ENCODE results near the gene KIAA1671.

Gene KIAA1671

DNA sequence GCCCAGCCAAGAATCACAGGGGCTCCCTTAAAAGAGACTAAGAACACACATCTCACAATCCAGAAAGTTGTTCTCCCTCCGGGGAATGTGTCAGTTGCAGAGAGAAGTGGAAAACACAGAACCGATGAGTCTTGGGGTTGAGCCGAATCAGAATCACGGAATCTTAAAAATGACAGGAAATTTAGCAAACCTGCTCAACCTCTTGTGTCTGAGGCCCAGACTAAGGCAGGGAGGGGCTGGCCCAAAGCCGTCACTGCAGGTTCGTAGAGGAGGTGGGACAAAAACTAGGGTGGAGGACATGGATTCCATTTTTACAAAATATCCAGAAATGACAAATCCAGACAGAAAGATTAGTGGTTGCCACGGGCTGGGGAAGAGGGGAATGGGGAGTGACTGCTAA lies 63.8 kb downstream of the KIAA1671 start:
- no peak for DNase-seq

DNA sequence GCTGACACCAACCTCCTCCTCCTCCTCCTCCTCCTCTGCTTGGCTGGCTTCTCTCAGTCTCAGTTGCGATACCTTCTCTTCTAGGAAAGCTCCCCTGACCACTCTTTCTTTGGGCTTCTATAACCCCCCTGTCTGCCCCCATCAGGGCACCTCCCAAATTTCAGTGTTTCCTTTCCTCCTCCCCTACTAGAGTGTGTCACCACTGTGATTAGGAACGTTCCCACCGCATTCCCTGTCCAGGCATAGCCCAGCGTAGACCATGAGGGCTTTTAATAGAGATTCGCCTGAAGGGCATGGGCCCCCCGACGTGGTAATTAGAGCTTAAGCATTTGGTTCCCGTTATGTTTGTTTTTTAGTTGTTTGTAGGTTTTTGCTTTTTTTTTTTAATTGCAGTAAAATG lies 65.5 kb downstream of the KIAA1671 start:
- no peak for DNase-seq

GRCh38 chr22:25019427-25020184 lies 67.1 kb downstream of the KIAA1671 start:
- no peak for DNase-seq

- no peak for DNase-seq
Observed at GRCh38 chr22:25021409-25021808, 68.9 kb downstream of the KIAA1671 start.

DNA sequence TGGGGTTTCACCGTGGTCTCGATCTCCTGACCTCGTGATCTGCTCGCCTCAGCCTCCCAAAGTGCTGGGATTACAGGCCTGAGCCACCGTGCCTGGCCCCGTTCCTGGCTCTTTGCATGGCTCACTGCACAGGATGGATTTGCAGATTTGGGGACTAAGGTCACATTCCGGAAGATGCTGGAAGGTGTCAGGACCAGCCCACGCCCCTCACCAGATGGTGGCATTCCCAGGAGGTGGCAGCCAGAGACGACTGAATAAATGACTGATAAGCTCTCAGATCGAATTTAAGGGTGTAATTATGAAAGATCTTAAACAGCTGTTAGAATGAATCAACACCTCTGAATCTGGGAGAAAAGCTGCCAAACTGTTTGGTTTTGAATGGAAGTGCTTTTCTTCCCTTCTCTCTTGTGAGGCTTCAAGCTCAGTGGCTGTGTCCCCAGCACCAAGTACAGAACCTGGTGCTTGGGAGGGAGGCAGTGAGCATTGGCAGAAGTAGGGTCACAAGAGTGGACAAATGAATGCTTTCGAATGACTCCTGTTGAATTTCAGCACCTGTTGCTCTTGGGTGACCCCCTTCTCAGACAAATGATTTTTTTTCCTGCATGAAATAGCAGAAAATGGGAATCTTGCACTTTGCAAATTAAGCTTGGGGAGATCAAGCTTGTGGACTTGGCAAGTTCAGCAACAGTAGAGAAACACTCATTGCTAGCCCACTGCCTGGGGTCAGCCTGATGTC lies 69.6 kb downstream of the KIAA1671 start:
- DNase-seq: no peak

DNA sequence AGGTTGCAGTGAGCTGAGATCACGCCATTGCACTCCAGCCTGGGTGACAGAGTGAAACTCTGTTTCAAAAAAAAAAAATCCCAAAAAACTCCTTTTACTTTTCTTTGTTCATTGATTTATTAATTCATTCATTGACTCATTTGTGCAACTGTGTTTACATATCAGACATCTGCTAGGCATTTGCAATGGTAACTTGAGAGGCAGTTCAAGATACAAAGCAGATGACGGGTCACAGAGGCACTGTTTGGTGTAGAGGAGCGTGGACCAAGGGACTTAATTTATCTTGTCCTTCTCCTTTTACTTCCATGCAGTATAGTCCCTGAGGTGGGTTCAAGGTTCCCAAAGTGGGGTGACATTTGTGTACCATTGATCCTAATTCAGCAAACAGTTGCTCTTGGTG lies 71.4 kb downstream of the KIAA1671 start:
- DNase-seq: no peak

DNA sequence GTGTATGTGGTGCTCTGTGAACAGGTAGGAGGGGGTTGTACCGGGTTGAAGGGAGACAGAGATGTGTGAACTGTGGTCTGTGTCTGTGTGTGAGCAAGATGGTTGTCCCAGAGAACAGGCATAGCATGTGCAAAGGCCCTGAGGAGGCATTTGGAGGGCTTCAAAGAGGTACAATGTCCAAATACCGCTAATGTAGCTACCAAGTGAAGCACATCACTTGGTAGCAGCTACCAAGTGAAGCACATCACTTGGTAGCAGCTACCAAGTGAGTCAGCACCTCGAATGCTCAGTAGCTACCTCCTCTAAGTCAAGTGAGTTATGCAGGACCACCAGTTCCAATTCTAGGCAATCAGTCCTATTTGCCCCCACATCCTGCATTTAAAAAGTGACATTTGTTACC lies 72.4 kb downstream of the KIAA1671 start:
- DNase-seq: no peak

DNA sequence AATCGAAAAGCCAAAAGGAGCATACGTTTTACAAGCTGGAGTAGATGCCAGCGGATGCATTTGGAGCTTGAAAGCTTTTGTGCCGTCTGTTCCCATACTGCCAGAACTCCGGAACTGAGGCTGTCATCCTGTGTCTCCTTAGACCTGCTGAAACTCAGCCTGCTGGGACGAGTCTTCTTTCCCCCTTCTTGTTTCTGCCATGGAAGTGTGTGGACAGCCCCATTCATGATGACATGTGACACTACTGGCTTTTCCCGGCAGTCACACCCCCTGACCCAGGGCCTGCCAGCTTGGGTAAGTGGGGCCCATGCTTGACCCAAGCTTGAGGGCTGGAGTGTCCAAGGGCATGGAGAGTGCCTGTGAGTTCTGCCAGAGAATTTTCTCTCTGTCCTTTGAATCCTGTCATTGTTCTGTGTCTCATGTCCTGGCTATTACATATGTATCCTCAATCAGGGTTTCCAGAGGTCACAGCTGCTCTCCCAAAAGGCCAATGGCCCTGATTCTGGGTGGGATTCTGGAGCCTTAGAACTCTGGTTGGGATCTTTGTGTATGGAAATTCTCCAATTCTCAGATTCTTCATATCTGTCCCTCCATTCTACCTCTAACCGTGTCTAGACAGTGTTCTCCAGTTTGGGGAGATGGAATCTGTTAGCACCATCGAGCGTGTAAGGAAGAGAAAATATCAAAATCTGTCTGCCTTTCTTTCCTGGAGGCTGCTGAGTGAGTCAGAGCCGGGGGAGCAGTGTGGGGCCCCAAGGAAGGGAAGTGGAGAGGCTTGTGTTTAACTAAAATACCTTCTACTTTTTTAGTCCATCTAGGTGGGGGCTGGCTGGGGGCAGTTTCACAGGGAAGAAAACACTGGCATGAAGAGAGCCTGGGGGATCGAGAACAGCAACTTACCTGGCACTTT lies 73.2 kb downstream of the KIAA1671 start:
- DNase-seq: no peak

- no peak for DNase-seq
Observed at GRCh38 chr22:25027043-25027906, 74.8 kb downstream of the KIAA1671 start.

GRCh38 chr22:25027959-25028840 lies 75.7 kb downstream of the KIAA1671 start:
- no peak for DNase-seq

DNA sequence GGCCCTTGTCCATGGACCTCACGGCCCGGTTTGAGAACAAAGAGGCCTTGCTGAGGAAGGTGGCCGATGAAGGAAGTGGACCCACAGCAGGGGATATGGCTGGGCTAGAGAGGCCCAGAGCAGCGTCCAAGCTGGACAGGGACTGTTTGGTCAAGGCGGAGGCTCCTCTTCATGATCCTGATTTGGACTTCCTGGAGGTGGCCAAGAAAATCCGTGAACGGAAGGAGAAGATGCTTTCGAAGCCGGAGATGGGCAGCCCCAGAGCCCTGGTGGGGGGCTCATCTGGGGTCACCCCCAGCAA lies 76.3 kb downstream of the KIAA1671 start:
- DNase-seq: no peak

GRCh38 chr22:25029181-25029580 lies 76.7 kb downstream of the KIAA1671 start:
- DNase-seq: no peak

DNA sequence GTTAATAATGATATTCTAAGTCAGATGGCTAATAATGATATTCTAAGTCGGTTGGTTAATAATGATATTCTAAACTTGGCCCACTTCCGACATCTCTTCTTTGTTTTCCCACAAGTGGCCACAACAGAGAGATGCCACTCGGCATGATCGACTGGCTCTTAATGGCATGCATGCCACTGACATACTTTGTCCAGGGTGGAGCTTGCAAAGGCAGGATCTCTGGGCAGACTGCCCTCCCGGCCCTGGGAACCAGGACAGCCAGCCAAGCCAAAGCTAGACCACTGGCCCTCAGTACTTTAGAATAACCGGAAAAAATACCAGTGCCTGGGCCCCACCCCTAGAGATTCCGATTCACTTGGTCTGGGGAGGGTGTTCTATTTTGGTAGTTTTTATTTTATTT lies 78.1 kb downstream of the KIAA1671 start:
- DNase-seq: no peak

DNA sequence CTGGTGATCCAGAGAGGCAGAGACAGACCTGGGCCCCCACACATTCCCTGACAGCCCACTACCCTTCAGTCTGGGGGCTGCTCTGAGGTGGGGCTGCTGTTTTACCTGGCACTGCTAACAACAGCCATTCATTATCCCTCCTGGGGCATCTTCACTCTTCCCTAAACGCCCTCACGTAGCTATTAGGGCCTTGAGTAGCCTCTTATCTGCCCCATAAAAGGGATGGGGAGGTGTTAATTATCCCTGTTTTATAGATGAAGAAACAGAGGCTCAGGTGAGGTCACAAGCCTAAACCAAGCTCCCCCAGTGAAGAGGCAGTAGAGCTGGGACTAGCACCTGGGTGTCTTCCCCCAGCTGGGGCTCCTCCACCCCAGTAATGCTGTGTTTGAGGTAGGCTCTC lies 79.5 kb downstream of the KIAA1671 start:
- DNase-seq: no peak

GRCh38 chr22:25035715-25036114 lies 83.2 kb downstream of the KIAA1671 start:
- no peak for DNase-seq

DNA sequence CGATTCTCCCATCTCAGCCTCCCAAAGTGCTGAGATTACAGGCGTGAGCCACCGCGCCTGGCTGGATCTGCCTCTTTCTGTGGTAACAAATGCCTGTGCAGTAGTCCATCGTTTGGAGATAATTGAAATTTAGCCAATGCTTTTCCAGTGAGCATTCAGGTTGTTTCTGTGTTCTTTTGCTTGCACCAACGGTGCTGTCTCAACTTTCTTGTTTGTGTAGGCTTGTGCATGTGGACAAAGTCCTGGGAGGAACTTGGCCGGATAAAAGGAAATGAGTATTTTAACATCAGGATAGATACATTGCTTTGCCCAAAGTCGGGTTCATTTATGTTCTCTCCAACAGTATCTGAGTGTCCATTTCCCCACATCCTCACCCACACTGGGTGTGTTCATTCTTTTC lies 85.7 kb downstream of the KIAA1671 start:
- no peak for DNase-seq

DNA sequence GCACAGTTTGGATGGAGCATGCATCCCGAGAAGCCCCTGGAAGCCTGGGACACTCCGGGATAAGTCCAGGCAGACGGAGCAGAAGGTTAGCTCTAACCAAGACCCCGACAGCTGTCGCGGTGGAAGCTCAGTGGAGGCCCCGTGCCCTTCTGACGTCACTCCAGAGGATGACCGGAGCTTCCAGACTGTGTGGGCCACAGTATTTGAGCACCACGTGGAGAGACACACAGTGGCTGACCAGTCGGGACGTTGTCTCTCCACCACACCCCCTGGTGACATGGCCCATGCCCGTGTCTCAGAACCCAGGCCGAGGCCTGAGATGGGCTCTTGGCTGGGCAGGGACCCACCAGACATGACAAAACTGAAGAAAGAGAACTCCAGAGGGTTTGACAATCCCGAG lies 86.3 kb downstream of the KIAA1671 start:
- DNase-seq: no peak

GRCh38 chr22:25039255-25039654 lies 86.7 kb downstream of the KIAA1671 start:
- no peak for DNase-seq

DNA sequence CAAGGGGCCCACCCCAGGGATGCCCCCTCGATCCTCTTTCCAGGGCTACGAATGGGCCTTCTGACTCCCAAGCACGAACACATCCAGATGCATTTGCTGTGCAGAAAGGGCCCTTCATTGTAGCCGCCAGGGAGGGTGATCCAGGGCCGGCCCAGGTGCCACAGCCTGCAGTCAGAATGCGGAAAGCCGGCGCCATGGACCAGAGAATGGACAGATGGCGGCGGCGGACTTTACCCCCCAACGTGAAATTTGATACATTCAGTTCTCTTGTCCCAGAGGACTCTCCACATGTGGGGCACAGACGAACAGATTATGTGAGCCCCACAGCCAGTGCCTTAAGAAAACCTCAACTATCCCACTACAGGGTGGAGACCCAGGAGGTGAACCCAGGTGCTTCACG lies 87.2 kb downstream of the KIAA1671 start:
- no peak for DNase-seq

GRCh38 chr22:25045159-25045558 lies 92.6 kb downstream of the KIAA1671 start:
- DNase-seq: no peak

DNA sequence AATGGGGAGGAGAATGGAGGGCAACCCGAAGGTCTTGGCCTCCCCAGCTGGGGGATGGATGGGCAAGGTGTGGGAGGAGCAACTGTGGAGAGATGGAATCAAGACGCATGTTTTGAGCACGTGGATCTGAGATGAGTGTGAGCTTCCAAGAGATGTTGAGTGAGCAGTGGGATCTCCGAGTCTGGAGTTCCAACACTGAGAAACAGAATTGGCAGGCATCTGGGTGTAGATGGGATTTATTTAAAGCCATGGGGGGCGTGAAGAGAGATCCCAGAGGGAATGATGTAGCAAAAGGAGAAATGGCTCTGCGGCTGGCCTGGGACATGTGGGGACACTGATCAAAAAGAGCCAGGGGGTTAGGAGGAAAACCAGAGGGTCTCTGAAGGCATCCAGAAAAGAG lies 95.6 kb downstream of the KIAA1671 start:
- DNase-seq: no peak
